Ascending aorta (tissue), 2 donors: Measurements from ENCODE around the gene KIFC3. TPM values are rescaled to one million over a fixed set of nuclear protein-coding genes. Genes with fewer than 3 reads are reported as not detected.
"Not testable (repeated sequence)": the region's sequence is repeated elsewhere in the genome, so short reads cannot be mapped to it uniquely, and the experiment has no call there.

Experiments used
- DNase-seq, 2 donors: peaks; one replicate each; pipeline ENCODE4 v3.0.0-alpha.2; 2019; ENCODE audit warnings: low spot score in 2 of 2
- H3K27ac ChIP-seq, 2 donors: fragments of 200-600 bp; sonication (generic); one replicate each; pipeline ENCODE4 v1.5.1; 2016 to 2017; ENCODE audit warnings: mild to moderate bottlenecking in 1 of 2
- H3K27me3 ChIP-seq: fragments of 200-600 bp; sonication (generic); one replicate; pipeline ENCODE4 v1.5.1; 2017
- H3K36me3 ChIP-seq, 2 donors: fragments of 200-600 bp; sonication (generic); one replicate each; pipeline ENCODE4 v1.5.1; 2016
- H3K4me1 ChIP-seq, 2 donors: fragments of 200-600 bp; sonication (generic); one replicate each; pipeline ENCODE4 v1.5.1; 2016 to 2017; ENCODE audit warnings: mild to moderate bottlenecking in 1 of 2
- H3K4me3 ChIP-seq, 2 donors: fragments of 200-600 bp; sonication (generic); one replicate each; pipeline ENCODE4 v1.5.1; 2016 to 2017; ENCODE audit warnings: mild to moderate bottlenecking in 1 of 2
- H3K9me3 ChIP-seq, 2 donors: fragments of 200-600 bp; sonication (generic); one replicate each; pipeline ENCODE4 v1.5.1; 2016
- CTCF ChIP-seq, 3 experiments: fragments of 200-600 bp in 2 of 3; fragments of 450-650 bp in 1 of 3; sonication (generic) in 2 of 3; IDR thresholded peaks; one replicate each; pipeline ENCODE4 v1.5.1; 2016 to 2019; ENCODE audit warnings: antibody characterized with exemption in 3 of 3, mild to moderate bottlenecking in 1 of 3, moderate library complexity in 1 of 3
- intact Hi-C: fragments of 100-400 bp; cut with DNase I; formaldehyde crosslinking; loops from one replicate; pipeline ENCODE4 v1.15.1; 2023
- total RNA-seq: library from RNA; depleted of rRNA; stranded (reverse); fragments of >200 nt; gene quantifications from one replicate; pipeline ENCODE4 v1.1.0, GENCODE V29; 2016

KIFC3 gene
- total RNA-seq, result 54.9 TPM

GRCh38 chr16:57802341-57803133 lies at the start of gene KIFC3:
Gene KIFC3 (minus strand): TSS chr16:57802491. CDS start chr16:57798243, 4,248 bp downstream.
- peaks cover 3 to 28% of the 10 kb centered on the region in 2 donors for H3K4me1 ChIP-seq
- peak; percentile 50 to 95 for DNase-seq
- peak within 1 kb of the TSS; percentile 81 to 85 for H3K27ac ChIP-seq
- peak within 1 kb of the TSS; percentile 68 to 84 for H3K4me3 ChIP-seq
- intact Hi-C loops, result loop anchor here (1.0 to 10.0 kb wide), 6 partner anchors 14 to 618 kb away; partner anchors contain the start of genes CFAP20, KATNB1, PSME3IP1 and RSPRY1
- H3K9me3 ChIP-seq, result no peaks in the 10 kb centered on the region
- peaks cover 2 to 4% of the 10 kb centered on the region in 2 donors for H3K36me3 ChIP-seq
- TF ChIP-seq CTCF (IDR thresholded peaks at IDR 0.05), result peak in 2 of 3 experiments; percentile 3 to 76
- H3K27me3 ChIP-seq, result no peaks in the 10 kb centered on the region

GRCh38 chr16:57848181-57848580 lies 45.9 kb upstream of the KIFC3 start:
- TF ChIP-seq CTCF (IDR thresholded peaks at IDR 0.05), result no peak
- no peaks in the 10 kb centered on the region for H3K9me3 ChIP-seq
- H3K27me3 ChIP-seq, result no peaks in the 10 kb centered on the region
- DNase-seq, result no peak
- H3K4me3 ChIP-seq, result no peak overlapping the region
- no peaks in the 10 kb centered on the region for H3K4me1 ChIP-seq
- no peak overlapping the region for H3K27ac ChIP-seq
- H3K36me3 ChIP-seq, result no peaks in the 10 kb centered on the region
- intact Hi-C loops, result no loop called here

GRCh38 chr16:57846931-57847330 lies 44.6 kb upstream of the KIFC3 start:
- H3K4me1 ChIP-seq, H3K36me3 ChIP-seq, H3K9me3 ChIP-seq, H3K27me3 ChIP-seq, H3K4me3 ChIP-seq, DNase-seq, intact Hi-C loops, H3K27ac ChIP-seq: not testable (repeated sequence)

GRCh38 chr16:57846078-57846697 lies 43.9 kb upstream of the KIFC3 start:
- H3K9me3 ChIP-seq, result no peaks in the 10 kb centered on the region
- intact Hi-C loops, result no loop called here
- no peaks in the 10 kb centered on the region for H3K4me1 ChIP-seq
- no peak for DNase-seq
- no peaks in the 10 kb centered on the region for H3K36me3 ChIP-seq
- H3K4me3 ChIP-seq, result no peak overlapping the region
- H3K27ac ChIP-seq, result no peak overlapping the region
- no peaks in the 10 kb centered on the region for H3K27me3 ChIP-seq
- no peak for TF ChIP-seq CTCF (IDR thresholded peaks at IDR 0.05)

- DNase-seq, result no peak
- Histone ChIP-seq H3K4me1 (no peaks in the 10 kb centered on the region), H3K4me3 (no peak overlapping the region), H3K9me3 (no peaks in the 10 kb centered on the region), H3K36me3 (no peaks in the 10 kb centered on the region), H3K27me3 (no peaks in the 10 kb centered on the region), H3K27ac (no peak overlapping the region)
- intact Hi-C loops, result no loop called here
- no peak for TF ChIP-seq CTCF (IDR thresholded peaks at IDR 0.05)
These were observed 42.8 kb upstream of the KIFC3 start for GRCh38 chr16:57845115-57845514.

- Histone ChIP-seq H3K27me3 (no peaks in the 10 kb centered on the region), H3K9me3 (no peaks in the 10 kb centered on the region), H3K36me3 (no peaks in the 10 kb centered on the region), H3K4me3 (no peak overlapping the region), H3K27ac (no peak overlapping the region), H3K4me1 (no peaks in the 10 kb centered on the region)
- intact Hi-C loops, result no loop called here
- TF ChIP-seq CTCF (IDR thresholded peaks at IDR 0.05), result no peak
- DNase-seq, result no peak
These were observed 42.2 kb upstream of the KIFC3 start for GRCh38 chr16:57844416-57845030.
